GM12878 (cell line): ENCODE measurements around the gene ATP13A2. TPM values are rescaled to one million over a fixed set of nuclear protein-coding genes. Genes with fewer than 3 reads are reported as not detected.

ENCODE experiments used
- ATAC-seq: fragments of 200-7000 bp; cut with Tn5 transposase; 3 replicates; pipeline ENCODE4 v1.9.1; 2020; ENCODE audit warnings: mild to moderate bottlenecking, moderate library complexity
- BruUV-seq: library from RNA; stranded (reverse); fragments of 400-500 nt; replicated peaks from 2 replicates; lab custom pipeline; 2021; lab: Mats Ljungman, UMichigan
- CTCF ChIA-PET: fragments of 300-600 bp; sonication (Branson Sonifier 250); formaldehyde crosslinking; extraction: SDS; loops from one replicate; lab custom pipeline; 2021; ENCODE audit warnings: inconsistent platforms; lab: Yijun Ruan, JAX
- POLR2A ChIA-PET: fragments of 350-600 bp; formaldehyde crosslinking; extraction: SDS; loops from one replicate; lab custom pipeline; 2021; ENCODE audit warnings: inconsistent platforms; lab: Charles Lee
- RAD21 ChIA-PET: fragments of 300-600 bp; sonication (Branson Sonifier 250); formaldehyde crosslinking; loops from one replicate; lab custom pipeline; 2023; ENCODE audit warnings: antibody characterized with exemption; ENCODE audit not compliant: unreplicated experiment; lab: Charles Lee
- SMC1A ChIA-PET: fragments of 300-600 bp; sonication (Branson Sonifier 250); formaldehyde crosslinking; loops from one replicate; lab custom pipeline; 2023; ENCODE audit not compliant: unreplicated experiment, uncharacterized antibody; lab: Charles Lee
- DNase-seq: peaks from one replicate; pipeline ENCODE4 v3.0.0-alpha.2; 2011; ENCODE audit warnings: low read depth, low spot score
- FAIRE-seq: peaks from 3 replicates; lab custom pipeline; 2011; peaks lifted over from hg19 to GRCh38; lab: Jason Lieb, UNC
- H2AFZ ChIP-seq: 2 replicates; pipeline ENCODE4 v1.6.0; 2011; ENCODE audit warnings: low read depth, low read length, control low read depth; ENCODE audit not compliant: control insufficient read depth
- H3K27ac ChIP-seq: 2 replicates; pipeline ENCODE4 v1.5.1; 2011; ENCODE audit warnings: control low read depth; ENCODE audit not compliant: control insufficient read depth, insufficient read depth
- H3K27me3 ChIP-seq, 2 experiments: replicated peaks in 1 of 2; 2 replicates each; pipeline versions ENCODE4 v1.6.0 to v1.6.1; 2011; ENCODE audit warnings: low read length in 1 of 2; ENCODE audit not compliant: control insufficient read depth in 2 of 2, insufficient read depth in 2 of 2
- H3K36me3 ChIP-seq, 2 experiments: 2 replicates each; pipeline ENCODE4 v1.5.1; 2011; ENCODE audit warnings: low read length in 1 of 2; ENCODE audit not compliant: control insufficient read depth in 2 of 2, insufficient read depth in 2 of 2
- H3K4me1 ChIP-seq: 2 replicates; pipeline ENCODE4 v1.6.1; 2011; ENCODE audit warnings: mild to moderate bottlenecking, low read length, moderate library complexity, mixed read lengths; ENCODE audit not compliant: control insufficient read depth, insufficient read depth
- H3K4me2 ChIP-seq: 2 replicates; pipeline ENCODE4 v1.6.0; 2011; ENCODE audit warnings: control low read depth; ENCODE audit not compliant: control insufficient read depth, insufficient read depth
- H3K4me3 ChIP-seq: fragments of 200-600 bp; sonication (generic); 2 replicates; pipeline ENCODE4 v1.5.1; 2016
- H3K79me2 ChIP-seq: 2 replicates; pipeline ENCODE4 v1.6.0; 2011; ENCODE audit warnings: low read length; ENCODE audit not compliant: control insufficient read depth, insufficient read depth
- H3K9ac ChIP-seq: 2 replicates; pipeline ENCODE4 v1.8.0; 2011; ENCODE audit warnings: low read length, control low read depth, mixed read lengths; ENCODE audit not compliant: control insufficient read depth, insufficient read depth
- H3K9me3 ChIP-seq: replicated peaks from 3 replicates; pipeline ENCODE4 v1.5.1; 2011; ENCODE audit warnings: mild to moderate bottlenecking, low read length; ENCODE audit not compliant: control insufficient read depth, insufficient read depth
- H4K20me1 ChIP-seq: 2 replicates; pipeline ENCODE4 v1.6.0; 2011; ENCODE audit not compliant: control insufficient read depth, insufficient read depth
- ATF7 ChIP-seq: fragments of 450-650 bp; IDR thresholded peaks from 2 replicates; pipeline ENCODE4 v1.6.1; 2016; ENCODE audit warnings: low read depth, mild to moderate bottlenecking
- CHD1 ChIP-seq: IDR thresholded peaks from 2 replicates; pipeline ENCODE4 v1.6.1; 2012; ENCODE audit warnings: low read depth, low read length, improper control_type of control experiment
- CTCF ChIP-seq, 3 experiments: IDR thresholded peaks in 2 of 3; conservative IDR thresholded peaks in 1 of 3; 2 replicates each; pipeline ENCODE4 v1.5.1; 2011; ENCODE audit warnings: low read depth in 3 of 3, low read length in 3 of 3, mild to moderate bottlenecking in 3 of 3, control low read depth in 2 of 3, moderate library complexity in 2 of 3, inconsistent platforms in 1 of 3, mixed read lengths in 1 of 3; ENCODE audit not compliant: control insufficient read depth in 2 of 3, insufficient read depth in 1 of 3; ENCODE audit errors: extremely low read depth in 1 of 3
- E4F1 ChIP-seq: fragments of 450-650 bp; IDR thresholded peaks from 2 replicates; pipeline ENCODE4 v1.6.1; 2018; ENCODE audit warnings: borderline replicate concordance, mild to moderate bottlenecking; ENCODE audit not compliant: partially characterized antibody
- RFX5 ChIP-seq: IDR thresholded peaks from 2 replicates; pipeline ENCODE4 v1.6.1; 2011; ENCODE audit warnings: low read depth, low read length, improper control_type of control experiment
- SMC3 ChIP-seq: IDR thresholded peaks from 2 replicates; pipeline ENCODE4 v1.6.1; 2011; ENCODE audit warnings: low read length, improper control_type of control experiment, borderline replicate concordance
- ZBTB11 ChIP-seq: fragments of 450-650 bp; formaldehyde crosslinking; IDR thresholded peaks from 2 replicates; pipeline ENCODE4 v1.5.0; 2022; ENCODE audit warnings: mild to moderate bottlenecking, missing genetic modification characterization
- WGBS: methylation state at CpG from one replicate; pipeline ENCODE4 v1.1.6; 2016; ENCODE audit warnings: low lambda C conversion rate; ENCODE audit not compliant: insufficient replicate concordance, insufficient coverage; ENCODE audit errors: missing lambda C conversion rate; 5-methylcytosine and 5-hydroxymethylcytosine counted together
- in situ Hi-C: fragments of 300-500 bp; cut with MboI; formaldehyde crosslinking; loops from 9 replicates; pipeline ENCODE4 v1.14.3; 2018; ENCODE audit warnings: mixed read lengths
- intact Hi-C: fragments of 100-400 bp; cut with micrococcal nuclease; formaldehyde crosslinking; loops from one replicate; pipeline ENCODE4 v1.14.2; 2022; ENCODE audit not compliant: unreplicated experiment
- polyA plus RNA-seq, 11 experiments: library from polyadenylated mRNA; depleted of rRNA in 4 of 11; unstranded in 6 of 11; stranded (reverse) in 5 of 11; fragments of >200 nt; fragmentation: Nextera tagmentation in 4 of 11; fragmentation: Illumina TruSeq in 1 of 11; extraction: Ambion mirVana in 4 of 11; extraction: Trizol in 1 of 11; gene quantifications; 1 replicate in 1 of 11; 2 replicates in 10 of 11; pipeline versions ENCODE4 v1.2.1 to v1.2.3, GENCODE V29; 2011 to 2016; ENCODE audit warnings: inconsistent platforms in 2 of 11, missing spikeins in 2 of 11, low read depth in 1 of 11
- total RNA-seq, 4 experiments: library from RNA; depleted of rRNA in 3 of 4; stranded (reverse); fragments of >200 nt in 3 of 4; fragmentation: Illumina TruSeq in 1 of 4; extraction: Trizol in 1 of 4; gene quantifications; 2 replicates each; pipeline versions ENCODE4 v1.2.1 to v1.2.3, GENCODE V29; 2013 to 2021
- TF ChIP-seq, protein P1 (sequence below): fragments of 450-650 bp; IDR thresholded peaks from 2 replicates; pipeline ENCODE4 v1.6.1; 2014; ENCODE audit warnings: mild to moderate bottlenecking
- TF ChIP-seq, protein P2 (sequence below): IDR thresholded peaks from 2 replicates; pipeline ENCODE4 v1.6.1; 2012; ENCODE audit warnings: low read depth, low read length, improper control_type of control experiment

Gene ATP13A2
- total and polyA plus RNA-seq, 10 of the 15 experiments (the other 5 are each of a cell fraction or from before 2014, with no cell fraction given): 0.24 to 30.5 (median 8.0) TPM

- no peak for TF ChIP-seq ZBTB11 (CRISPR knock-in tag)
- TF ChIP-seq CHD1: no peak
- TF ChIP-seq CTCF (IDR thresholded peaks at IDR 0.05 in 2 of 3, conservative IDR thresholded peaks at IDR 0.05 in 1 of 3; ENCODE audit: control insufficient read depth in 2 of 3, extremely low read depth in 1 of 3, insufficient read depth in 1 of 3, low read depth in 3 of 3, low read length in 3 of 3): no peak
These were observed 4.6 kb upstream of the ATP13A2 start (continued) for GRCh38 chr1:17016317-17016661.

DNA sequence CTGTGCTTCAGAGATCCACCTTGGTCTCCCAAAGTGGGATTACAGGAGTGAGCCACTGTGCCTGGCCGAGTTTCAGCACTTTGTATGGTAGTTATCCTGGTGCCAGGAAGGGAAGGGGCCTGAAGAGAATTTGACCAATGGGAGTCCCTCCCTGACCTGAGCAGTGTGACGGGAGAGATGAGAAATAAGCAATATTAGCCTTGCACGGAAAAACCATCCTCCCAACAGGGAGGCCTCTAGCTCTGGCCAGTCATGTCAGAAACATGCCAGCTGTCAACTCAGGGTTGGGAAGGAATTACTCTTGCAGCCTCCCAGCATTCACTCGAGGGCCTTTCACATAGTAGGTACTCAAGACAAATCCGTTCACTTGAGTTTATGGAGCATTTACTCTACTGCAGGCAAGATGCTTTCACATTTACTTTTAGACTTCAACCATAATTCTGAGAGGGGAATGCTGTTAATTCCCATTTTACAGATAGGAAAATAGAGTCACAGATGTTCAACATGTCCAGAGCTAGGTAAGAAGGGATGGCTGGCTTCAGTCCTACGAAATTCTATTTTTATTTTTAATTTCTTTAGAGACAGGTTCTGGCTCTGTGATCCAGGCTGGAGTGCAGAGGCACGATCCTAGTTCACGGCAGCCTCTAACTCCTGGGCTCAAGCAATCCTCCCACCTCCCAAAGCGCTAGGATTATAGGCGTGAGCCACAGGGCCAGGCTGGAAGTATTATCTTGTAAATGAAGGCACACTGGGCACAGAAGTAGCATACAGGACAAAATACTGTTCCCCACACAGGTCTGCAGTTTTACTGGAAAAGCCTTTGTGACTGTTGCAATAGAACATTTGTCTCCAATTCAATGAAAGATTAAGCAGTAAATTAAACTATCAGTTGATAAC is 3.2 kb upstream of the ATP13A2 start:
- H3K4me3 ChIP-seq: no peak overlapping the region
- intact Hi-C loops: no loop called here
- no peak for FAIRE-seq
- no peak for ATAC-seq
- WGBS: 65% methylated on average over 10 of the region's 10 CpGs
- POLR2A ChIA-PET: no interaction called here
- H3K9ac ChIP-seq: no peak overlapping the region
- H3K79me2 ChIP-seq: peaks cover 2% of the 10 kb centered on the region
- H2AFZ ChIP-seq: no peak overlapping the region
- H3K4me2 ChIP-seq: no peak overlapping the region
- peaks cover 33% of the 10 kb centered on the region for H3K4me1 ChIP-seq
- H3K27me3 ChIP-seq: no peaks in the 10 kb centered on the region
- in situ Hi-C loops: no loop called here
- CTCF ChIA-PET: interaction anchor here (0.6 to 2.0 kb wide), 3 partner anchors 31 to 394 kb away, joined by 3 to 6 read pairs (median 3); no protein-coding TSS in a partner anchor
- BruUV-seq: no TSS peak
- H3K27ac ChIP-seq: no peak overlapping the region
- RAD21 ChIA-PET: interaction anchor here (0.6 kb wide), 1 partner anchor 624 kb away, joined by 3 read pairs; no protein-coding TSS in a partner anchor
- no peak for DNase-seq
- no peaks in the 10 kb centered on the region for H4K20me1 ChIP-seq
- peaks cover 4 to 12% of the 10 kb centered on the region in 2 experiments for H3K36me3 ChIP-seq
- SMC1A ChIA-PET: interaction anchor here (1.2 to 1.9 kb wide), 2 partner anchors 8 to 127 kb away, joined by 3 to 8 read pairs; no protein-coding TSS in a partner anchor
- no peaks in the 10 kb centered on the region for H3K9me3 ChIP-seq
- TF ChIP-seq, protein P1, sequence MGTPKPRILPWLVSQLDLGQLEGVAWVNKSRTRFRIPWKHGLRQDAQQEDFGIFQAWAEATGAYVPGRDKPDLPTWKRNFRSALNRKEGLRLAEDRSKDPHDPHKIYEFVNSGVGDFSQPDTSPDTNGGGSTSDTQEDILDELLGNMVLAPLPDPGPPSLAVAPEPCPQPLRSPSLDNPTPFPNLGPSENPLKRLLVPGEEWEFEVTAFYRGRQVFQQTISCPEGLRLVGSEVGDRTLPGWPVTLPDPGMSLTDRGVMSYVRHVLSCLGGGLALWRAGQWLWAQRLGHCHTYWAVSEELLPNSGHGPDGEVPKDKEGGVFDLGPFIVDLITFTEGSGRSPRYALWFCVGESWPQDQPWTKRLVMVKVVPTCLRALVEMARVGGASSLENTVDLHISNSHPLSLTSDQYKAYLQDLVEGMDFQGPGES: no peak
- TF ChIP-seq, protein P2, sequence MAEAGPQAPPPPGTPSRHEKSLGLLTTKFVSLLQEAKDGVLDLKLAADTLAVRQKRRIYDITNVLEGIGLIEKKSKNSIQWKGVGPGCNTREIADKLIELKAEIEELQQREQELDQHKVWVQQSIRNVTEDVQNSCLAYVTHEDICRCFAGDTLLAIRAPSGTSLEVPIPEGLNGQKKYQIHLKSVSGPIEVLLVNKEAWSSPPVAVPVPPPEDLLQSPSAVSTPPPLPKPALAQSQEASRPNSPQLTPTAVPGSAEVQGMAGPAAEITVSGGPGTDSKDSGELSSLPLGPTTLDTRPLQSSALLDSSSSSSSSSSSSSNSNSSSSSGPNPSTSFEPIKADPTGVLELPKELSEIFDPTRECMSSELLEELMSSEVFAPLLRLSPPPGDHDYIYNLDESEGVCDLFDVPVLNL: no peak
- TF ChIP-seq SMC3 (no peak), E4F1 (no peak), ATF7 (no peak), RFX5 (no peak)
